ENCODE measurements around the gene C16orf78. TPM values are rescaled to one million over a fixed set of nuclear protein-coding genes. Genes with fewer than 3 reads are reported as not detected.

Gene C16orf78
- total RNA-seq, 1 donor from 2014 or later = not detected

GRCh38 chr16:49419862-49420261 is 46.3 kb downstream of the C16orf78 start:
- TF ChIP-seq CTCF (IDR thresholded peaks at IDR 0.05) (no peak), POLR2AphosphoS5 (IDR thresholded peaks at IDR 0.05; ENCODE audit: insufficient read depth in 1 of 2, low read depth in 1 of 2) (no peak), POLR2A (IDR thresholded peaks at IDR 0.05) (no peak)
- Histone ChIP-seq H3K9me3 (no peaks in the 10 kb centered on the region), H3K27ac (no peak overlapping the region), H3K4me1 (no peaks in the 10 kb centered on the region), H3K36me3 (no peaks in the 10 kb centered on the region), H3K27me3 (no peaks in the 10 kb centered on the region), H3K4me3 (no peak overlapping the region)
- DNase-seq (ENCODE audit: extremely low spot score in 2 of 2) = no peak
- intact Hi-C loops (cut with DNase I) = no loop called here

- H3K27me3 ChIP-seq = no peaks in the 10 kb centered on the region
- intact Hi-C loops (cut with DNase I) = no loop called here
- TF ChIP-seq POLR2AphosphoS5 (IDR thresholded peaks at IDR 0.05; ENCODE audit: insufficient read depth in 1 of 2, low read depth in 1 of 2) (no peak), CTCF (IDR thresholded peaks at IDR 0.05) (no peak), POLR2A (IDR thresholded peaks at IDR 0.05) (no peak)
- H3K4me3 ChIP-seq = no peak overlapping the region
- no peaks in the 10 kb centered on the region for H3K36me3 ChIP-seq
- H3K4me1 ChIP-seq = no peaks in the 10 kb centered on the region
- DNase-seq (ENCODE audit: extremely low spot score in 2 of 2) = no peak
- no peak overlapping the region for H3K27ac ChIP-seq
- H3K9me3 ChIP-seq = no peaks in the 10 kb centered on the region
Observed at GRCh38 chr16:49422896-49423295, 49.3 kb downstream of the C16orf78 start.

GRCh38 chr16:49424961-49425360 is 51.4 kb downstream of the C16orf78 start:
- Histone ChIP-seq H3K27me3 (no peaks in the 10 kb centered on the region), H3K27ac (no peak overlapping the region), H3K36me3 (no peaks in the 10 kb centered on the region), H3K9me3 (no peaks in the 10 kb centered on the region), H3K4me1 (no peaks in the 10 kb centered on the region), H3K4me3 (no peak overlapping the region)
- TF ChIP-seq POLR2AphosphoS5 (IDR thresholded peaks at IDR 0.05; ENCODE audit: insufficient read depth in 1 of 2, low read depth in 1 of 2) (no peak), CTCF (IDR thresholded peaks at IDR 0.05) (no peak), POLR2A (IDR thresholded peaks at IDR 0.05) (no peak)
- DNase-seq (ENCODE audit: extremely low spot score in 2 of 2) = no peak
- intact Hi-C loops (cut with DNase I) = no loop called here

- H3K4me3 ChIP-seq = no peak overlapping the region
- no peaks in the 10 kb centered on the region for H3K4me1 ChIP-seq
- H3K27ac ChIP-seq = no peak overlapping the region
- no peaks in the 10 kb centered on the region for H3K36me3 ChIP-seq
- H3K9me3 ChIP-seq = no peaks in the 10 kb centered on the region
- no peak for TF ChIP-seq CTCF (IDR thresholded peaks at IDR 0.05)
- no peak for TF ChIP-seq POLR2A (IDR thresholded peaks at IDR 0.05)
- TF ChIP-seq POLR2AphosphoS5 (IDR thresholded peaks at IDR 0.05; ENCODE audit: insufficient read depth in 1 of 2, low read depth in 1 of 2) = no peak
- no peaks in the 10 kb centered on the region for H3K27me3 ChIP-seq
- intact Hi-C loops (cut with DNase I) = no loop called here
- DNase-seq (ENCODE audit: extremely low spot score in 2 of 2) = no peak
Observed at GRCh38 chr16:49427771-49428170, 54.2 kb downstream of the C16orf78 start.

GRCh38 chr16:49428808-49429207 is 55.2 kb downstream of the C16orf78 start:
- H3K9me3 ChIP-seq = no peaks in the 10 kb centered on the region
- H3K27me3 ChIP-seq = no peaks in the 10 kb centered on the region
- TF ChIP-seq CTCF (IDR thresholded peaks at IDR 0.05) (no peak), POLR2AphosphoS5 (IDR thresholded peaks at IDR 0.05; ENCODE audit: insufficient read depth in 1 of 2, low read depth in 1 of 2) (no peak), POLR2A (IDR thresholded peaks at IDR 0.05) (no peak)
- no peak overlapping the region for H3K27ac ChIP-seq
- no peaks in the 10 kb centered on the region for H3K4me1 ChIP-seq
- no peaks in the 10 kb centered on the region for H3K36me3 ChIP-seq
- DNase-seq (ENCODE audit: extremely low spot score in 2 of 2) = no peak
- H3K4me3 ChIP-seq = no peak overlapping the region
- intact Hi-C loops (cut with DNase I) = no loop called here

All from vagina (tissue), 2 donors.